ENCODE measurements around the gene IKZF1. TPM values are rescaled to one million over a fixed set of nuclear protein-coding genes. Genes with fewer than 3 reads are reported as not detected.

Gene IKZF1
- total and polyA plus RNA-seq, 10 donors: 36.4 to 389 (median 231) TPM

- Histone ChIP-seq H3K4me1 (peaks cover 49 to 100% (median 96%) of the 10 kb centered on the region in 6 donors), H3K4me3 (peak overlapping the region in 1 of 8 donors; percentile 32), H3K27ac (peak overlapping the region; percentile 41 to 92 (median 80)), H3K36me3 (peaks cover 0 to 30% (median 0%) of the 10 kb centered on the region in 6 donors), H3K9me3 (no peaks in the 10 kb centered on the region), H3K27me3 (replicated peaks in 1 of 7) (no peaks in the 10 kb centered on the region)
- DNase-seq: peak; percentile 83
- peak in 2 of 3 donors; percentile 56 to 72 for TF ChIP-seq POLR2AphosphoS5 (IDR thresholded peaks at IDR 0.05)
- TF ChIP-seq CTCF (IDR thresholded peaks at IDR 0.05 in 8 of 11, conservative IDR thresholded peaks at IDR 0.05 in 3 of 11): peak in 1 of 11 experiments; percentile 10
- TF ChIP-seq POLR2A (IDR thresholded peaks at IDR 0.05): no peak
- intact Hi-C loops (cut with DNase I; ENCODE audit: low total_unique reads): no loop called here
- WGBS, 5 donors: 18 to 29% (median 21%) methylated on average over 7 of the region's 7 CpGs
These were observed 35.5 kb downstream of the IKZF1 start for GRCh38 chr7:50339990-50340500.

GRCh38 chr7:50341724-50342123 lies 37.2 kb downstream of the IKZF1 start:
- H3K4me3 ChIP-seq: no peak overlapping the region
- no peak for DNase-seq
- H3K4me1 ChIP-seq: peaks cover 38 to 100% (median 90%) of the 10 kb centered on the region in 6 donors
- H3K27ac ChIP-seq: peak overlapping the region in 7 of 8 donors; percentile 0 to 92 (median 84)
- H3K9me3 ChIP-seq: no peaks in the 10 kb centered on the region
- H3K36me3 ChIP-seq: peaks cover 0 to 45% (median 4%) of the 10 kb centered on the region in 6 donors
- 28 to 47% (median 34%) methylated on average over 1 of the region's 1 CpG for WGBS, 5 donors
- H3K27me3 ChIP-seq (replicated peaks in 1 of 7): no peaks in the 10 kb centered on the region
- no peak for TF ChIP-seq CTCF (IDR thresholded peaks at IDR 0.05 in 8 of 11, conservative IDR thresholded peaks at IDR 0.05 in 3 of 11)
- no peak for TF ChIP-seq POLR2A (IDR thresholded peaks at IDR 0.05)
- no peak for TF ChIP-seq POLR2AphosphoS5 (IDR thresholded peaks at IDR 0.05)
- intact Hi-C loops (cut with DNase I; ENCODE audit: low total_unique reads): no loop called here

GRCh38 chr7:50342616-50343114 lies 38.1 kb downstream of the IKZF1 start:
- Histone ChIP-seq H3K9me3 (no peaks in the 10 kb centered on the region), H3K27me3 (replicated peaks in 1 of 7) (no peaks in the 10 kb centered on the region), H3K27ac (peak overlapping the region; percentile 0 to 92 (median 80)), H3K4me3 (peak overlapping the region in 1 of 8 donors; percentile 31), H3K36me3 (peaks cover 0 to 46% (median 4%) of the 10 kb centered on the region in 6 donors), H3K4me1 (peaks cover 32 to 100% (median 87%) of the 10 kb centered on the region in 6 donors)
- DNase-seq: peak; percentile 90
- intact Hi-C loops (cut with DNase I; ENCODE audit: low total_unique reads): no loop called here
- no peak for TF ChIP-seq CTCF (IDR thresholded peaks at IDR 0.05 in 8 of 11, conservative IDR thresholded peaks at IDR 0.05 in 3 of 11)
- TF ChIP-seq POLR2AphosphoS5 (IDR thresholded peaks at IDR 0.05): peak; percentile 83 to 96 (median 86)
- TF ChIP-seq POLR2A (IDR thresholded peaks at IDR 0.05): no peak
- WGBS, 5 donors: 1 to 13% (median 6%) methylated on average over 8 of the region's 8 CpGs
